ENCODE data around the gene ATP2B2.

Gene ATP2B2

DNA sequence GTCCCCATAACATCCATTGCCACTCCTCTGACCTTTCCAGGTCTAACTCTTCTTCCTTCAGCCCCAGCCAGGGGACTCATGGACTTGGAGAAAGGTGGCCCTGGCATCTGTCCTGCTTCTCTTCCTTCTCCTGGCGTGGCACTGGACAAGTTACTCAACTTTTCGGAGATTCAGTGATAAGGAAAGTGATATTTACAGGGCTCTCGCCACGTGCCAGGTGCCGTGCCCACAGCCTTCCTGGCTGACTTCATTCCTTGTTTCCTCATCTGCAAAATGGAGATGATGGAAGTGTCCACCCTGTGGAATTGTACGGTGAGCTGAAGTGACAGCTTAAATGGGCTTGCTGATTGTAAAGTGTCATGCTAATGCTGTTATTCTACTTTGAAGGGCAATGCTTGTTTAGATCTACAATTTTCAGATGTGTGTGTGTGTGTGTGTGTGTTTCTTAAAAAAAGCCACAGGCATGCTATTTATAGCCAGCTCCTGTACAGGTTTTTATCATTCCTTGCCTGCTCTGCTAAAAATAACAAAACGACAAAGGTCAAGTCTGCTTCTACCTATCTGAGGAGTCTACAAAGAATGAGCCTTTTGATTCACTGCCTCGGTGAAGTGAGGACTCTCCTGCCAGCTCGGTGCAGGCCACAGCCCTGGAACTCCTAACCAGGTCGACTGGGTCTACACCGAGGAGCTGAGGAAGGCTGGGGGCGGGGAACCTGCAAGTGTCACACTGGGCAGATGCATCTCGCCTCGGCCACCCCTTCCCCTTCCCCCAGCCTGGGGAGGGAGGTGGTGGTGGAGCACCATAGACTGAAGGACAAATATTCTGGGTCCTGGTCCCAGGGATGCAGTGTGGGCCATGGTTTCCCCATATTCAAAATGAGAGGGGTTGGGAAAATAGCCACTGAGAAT lies 11.4 kb upstream of the ATP2B2 start:
- no peaks in the 10 kb centered on the region for H3K4me1 ChIP-seq (ENCODE audit: control insufficient read depth, insufficient read depth, low read length)
- no peaks in the 10 kb centered on the region for H3K9me3 ChIP-seq (ENCODE audit: control insufficient read depth, insufficient read depth, low read length)
- H3K36me3 ChIP-seq (ENCODE audit: control insufficient read depth, insufficient read depth, low read length) = no peaks in the 10 kb centered on the region
- H3K4me3 ChIP-seq (ENCODE audit: low read depth, low read length) = no peak overlapping the region
- H3K9ac ChIP-seq (ENCODE audit: low read depth, low read length) = no peak overlapping the region
- H3K27me3 ChIP-seq (ENCODE audit: control insufficient read depth, insufficient read depth, low read length) = no peaks in the 10 kb centered on the region

DNA sequence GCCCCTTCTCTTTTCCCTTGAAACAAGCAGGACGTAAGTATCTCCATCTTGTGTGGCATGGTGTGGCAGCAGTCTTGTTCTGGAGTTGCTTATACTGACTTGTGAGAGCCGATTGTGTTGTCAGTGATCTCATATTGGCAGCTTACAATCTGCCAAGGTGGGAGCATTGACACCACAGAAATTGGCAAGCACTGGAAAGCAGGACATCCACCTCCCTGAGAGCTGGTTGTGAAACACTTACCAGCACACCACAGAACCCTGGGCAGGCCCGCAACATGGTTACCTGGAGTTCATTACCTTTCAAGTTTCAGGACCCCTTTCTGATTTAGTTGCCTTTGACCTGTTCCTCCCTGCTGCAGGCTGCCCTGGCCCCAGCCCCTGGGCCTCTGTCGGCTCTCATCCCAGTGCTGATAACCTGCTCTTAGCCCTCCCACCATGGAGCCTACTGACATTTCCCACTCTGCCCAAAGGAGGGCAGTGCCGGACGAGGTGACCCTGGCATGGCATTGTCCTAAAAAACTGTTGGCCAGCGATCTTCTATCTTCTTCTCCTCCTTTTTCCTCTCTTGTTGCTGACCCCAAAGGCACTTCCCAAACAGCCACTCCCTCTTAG lies 10.6 kb upstream of the ATP2B2 start:
- H3K36me3 ChIP-seq (ENCODE audit: control insufficient read depth, insufficient read depth, low read length) = no peaks in the 10 kb centered on the region
- no peaks in the 10 kb centered on the region for H3K4me1 ChIP-seq (ENCODE audit: control insufficient read depth, insufficient read depth, low read length)
- H3K9me3 ChIP-seq (ENCODE audit: control insufficient read depth, insufficient read depth, low read length) = no peaks in the 10 kb centered on the region
- no peaks in the 10 kb centered on the region for H3K27me3 ChIP-seq (ENCODE audit: control insufficient read depth, insufficient read depth, low read length)
- H3K9ac ChIP-seq (ENCODE audit: low read depth, low read length) = no peak overlapping the region
- H3K4me3 ChIP-seq (ENCODE audit: low read depth, low read length) = no peak overlapping the region

DNA sequence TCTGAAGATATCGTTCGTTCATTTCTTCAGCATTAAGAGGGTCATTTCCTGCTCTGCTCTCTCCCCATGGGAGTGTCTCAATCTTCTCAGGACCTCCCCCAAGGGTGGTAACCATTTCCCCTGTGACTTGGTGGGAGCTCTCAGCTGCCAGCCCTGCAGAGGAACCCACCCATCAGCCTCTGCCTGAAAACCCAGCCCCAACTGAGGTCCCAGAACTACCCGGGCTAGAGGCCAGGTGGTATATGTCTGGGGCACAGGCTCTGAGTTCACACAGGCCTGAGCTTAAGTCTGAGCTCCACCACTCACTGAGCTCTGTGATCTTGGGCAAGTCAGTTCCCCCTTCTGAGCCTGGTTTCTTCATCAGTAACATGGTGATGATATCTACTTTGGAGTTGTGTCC lies 10.0 kb upstream of the ATP2B2 start:
- Histone ChIP-seq H3K9ac (ENCODE audit: low read depth, low read length) (no peak overlapping the region), H3K36me3 (ENCODE audit: control insufficient read depth, insufficient read depth, low read length) (no peaks in the 10 kb centered on the region), H3K4me3 (ENCODE audit: low read depth, low read length) (no peak overlapping the region), H3K4me1 (ENCODE audit: control insufficient read depth, insufficient read depth, low read length) (no peaks in the 10 kb centered on the region), H3K9me3 (ENCODE audit: control insufficient read depth, insufficient read depth, low read length) (no peaks in the 10 kb centered on the region), H3K27me3 (ENCODE audit: control insufficient read depth, insufficient read depth, low read length) (no peaks in the 10 kb centered on the region)

DNA sequence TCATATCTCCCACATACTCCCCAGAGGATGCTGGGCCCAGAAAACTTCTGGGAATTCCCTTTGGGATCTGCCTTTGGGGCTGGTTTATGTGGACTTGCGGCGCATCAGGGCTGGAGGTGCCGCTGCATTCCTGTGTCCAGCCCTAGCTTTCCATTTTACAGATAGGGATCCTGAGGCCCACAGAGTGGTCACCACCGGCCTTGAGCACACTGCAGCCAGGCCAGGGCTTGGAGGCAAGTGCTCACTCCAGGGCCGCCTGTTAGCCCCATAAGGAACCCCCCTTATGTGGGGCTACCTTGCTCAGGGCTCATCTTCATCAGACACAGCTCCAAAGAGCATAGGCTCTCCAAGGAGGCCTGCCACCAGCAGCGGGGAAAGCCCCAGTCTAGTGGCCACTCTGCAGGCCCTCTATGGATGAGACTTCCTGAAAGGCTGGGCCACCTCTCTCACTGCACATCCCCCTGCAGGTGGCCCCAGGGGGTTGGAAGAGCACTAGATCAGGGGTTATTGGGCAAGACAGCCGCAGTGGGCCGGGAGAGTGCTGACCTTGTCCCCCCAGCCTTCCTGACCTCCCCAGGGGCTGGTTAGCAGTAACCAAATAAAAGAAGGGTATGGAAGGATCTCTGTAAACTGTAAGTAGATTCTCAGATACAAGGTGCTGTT lies 9.2 kb upstream of the ATP2B2 start:
- no peaks in the 10 kb centered on the region for H3K27me3 ChIP-seq (ENCODE audit: control insufficient read depth, insufficient read depth, low read length)
- no peaks in the 10 kb centered on the region for H3K9me3 ChIP-seq (ENCODE audit: control insufficient read depth, insufficient read depth, low read length)
- no peaks in the 10 kb centered on the region for H3K4me1 ChIP-seq (ENCODE audit: control insufficient read depth, insufficient read depth, low read length)
- no peak overlapping the region for H3K9ac ChIP-seq (ENCODE audit: low read depth, low read length)
- no peaks in the 10 kb centered on the region for H3K36me3 ChIP-seq (ENCODE audit: control insufficient read depth, insufficient read depth, low read length)
- H3K4me3 ChIP-seq (ENCODE audit: low read depth, low read length) = no peak overlapping the region

DNA sequence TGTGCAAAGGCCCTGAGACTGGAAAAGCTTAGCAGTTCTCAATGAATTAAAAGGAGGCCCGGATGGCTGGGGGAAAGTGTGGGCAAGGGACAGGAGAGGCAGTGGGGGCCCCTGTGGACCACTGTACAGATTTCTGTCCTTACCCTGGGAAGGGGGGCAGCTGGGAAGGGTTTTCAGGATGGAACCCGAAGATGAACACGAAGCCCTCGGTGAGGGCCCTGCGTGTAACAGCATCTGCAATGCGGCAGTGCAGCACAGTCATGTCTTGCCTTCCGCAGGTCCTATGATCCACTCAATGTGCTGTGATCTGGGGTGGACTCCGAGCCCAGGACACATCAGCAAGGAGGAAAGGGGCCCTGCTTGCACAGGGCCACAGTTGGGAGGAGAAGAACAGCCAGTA lies 7.9 kb upstream of the ATP2B2 start:
- Histone ChIP-seq H3K36me3 (ENCODE audit: control insufficient read depth, insufficient read depth, low read length) (no peaks in the 10 kb centered on the region), H3K27me3 (ENCODE audit: control insufficient read depth, insufficient read depth, low read length) (no peaks in the 10 kb centered on the region), H3K9ac (ENCODE audit: low read depth, low read length) (no peak overlapping the region), H3K9me3 (ENCODE audit: control insufficient read depth, insufficient read depth, low read length) (no peaks in the 10 kb centered on the region), H3K4me1 (ENCODE audit: control insufficient read depth, insufficient read depth, low read length) (no peaks in the 10 kb centered on the region), H3K4me3 (ENCODE audit: low read depth, low read length) (no peak overlapping the region)

DNA sequence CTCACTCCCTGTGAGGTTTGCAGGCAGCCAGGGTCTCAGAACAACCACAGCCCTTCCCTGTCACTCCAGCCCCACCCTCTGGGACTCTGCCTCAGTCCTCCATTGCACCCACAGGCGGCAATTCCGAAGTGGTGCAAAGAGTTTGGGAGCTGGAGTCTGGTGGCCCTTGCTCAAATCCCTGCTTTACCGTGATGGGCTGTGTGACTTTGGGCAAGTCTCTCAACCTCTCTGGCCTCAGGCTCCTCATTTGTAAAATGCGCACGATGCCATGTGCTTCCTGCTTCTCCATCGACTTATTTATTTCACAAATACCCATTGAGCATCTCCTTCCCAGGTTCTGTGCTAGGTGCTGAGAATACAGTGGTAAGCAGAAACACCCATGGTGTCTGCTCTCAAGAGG lies 7.3 kb upstream of the ATP2B2 start:
- Histone ChIP-seq H3K4me1 (ENCODE audit: control insufficient read depth, insufficient read depth, low read length) (no peaks in the 10 kb centered on the region), H3K4me3 (ENCODE audit: low read depth, low read length) (no peak overlapping the region), H3K9ac (ENCODE audit: low read depth, low read length) (no peak overlapping the region), H3K9me3 (ENCODE audit: control insufficient read depth, insufficient read depth, low read length) (no peaks in the 10 kb centered on the region), H3K27me3 (ENCODE audit: control insufficient read depth, insufficient read depth, low read length) (no peaks in the 10 kb centered on the region), H3K36me3 (ENCODE audit: control insufficient read depth, insufficient read depth, low read length) (no peaks in the 10 kb centered on the region)

DNA sequence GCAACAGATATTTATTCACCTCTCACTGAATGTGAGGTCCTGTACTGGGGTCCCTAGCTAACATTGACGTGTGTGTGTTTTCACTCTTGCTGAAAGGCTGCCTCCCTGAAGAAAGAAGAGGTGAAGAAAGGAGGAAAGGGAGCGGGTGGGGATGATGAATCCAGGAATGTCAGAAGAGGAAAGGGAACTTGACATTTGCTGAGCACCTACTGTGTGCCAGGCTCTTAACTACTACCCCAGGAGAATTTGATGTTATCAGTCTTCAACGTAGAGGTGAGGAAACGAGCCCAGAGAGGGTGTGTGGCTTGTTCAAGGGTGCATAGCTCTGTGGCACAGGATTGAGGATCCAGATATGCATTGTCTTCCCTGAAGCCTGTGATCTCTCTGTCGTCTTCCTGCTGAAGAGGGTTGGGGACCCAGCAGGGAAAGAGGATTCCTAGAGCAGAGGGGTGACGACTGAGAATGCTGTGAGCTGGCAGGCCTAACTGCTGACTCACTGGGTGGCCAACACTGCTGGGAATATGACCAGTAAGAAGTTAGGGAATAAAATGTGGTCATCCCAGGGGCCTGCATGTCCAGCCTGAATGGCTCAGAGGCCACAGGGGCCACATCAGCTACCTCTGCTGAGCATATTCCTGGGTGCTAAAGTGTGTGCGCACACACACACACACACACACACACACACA lies 6.6 kb upstream of the ATP2B2 start:
- no peaks in the 10 kb centered on the region for H3K4me1 ChIP-seq (ENCODE audit: control insufficient read depth, insufficient read depth, low read length)
- H3K27me3 ChIP-seq (ENCODE audit: control insufficient read depth, insufficient read depth, low read length) = no peaks in the 10 kb centered on the region
- no peak overlapping the region for H3K9ac ChIP-seq (ENCODE audit: low read depth, low read length)
- no peaks in the 10 kb centered on the region for H3K36me3 ChIP-seq (ENCODE audit: control insufficient read depth, insufficient read depth, low read length)
- H3K9me3 ChIP-seq (ENCODE audit: control insufficient read depth, insufficient read depth, low read length) = no peaks in the 10 kb centered on the region
- H3K4me3 ChIP-seq (ENCODE audit: low read depth, low read length) = no peak overlapping the region

DNA sequence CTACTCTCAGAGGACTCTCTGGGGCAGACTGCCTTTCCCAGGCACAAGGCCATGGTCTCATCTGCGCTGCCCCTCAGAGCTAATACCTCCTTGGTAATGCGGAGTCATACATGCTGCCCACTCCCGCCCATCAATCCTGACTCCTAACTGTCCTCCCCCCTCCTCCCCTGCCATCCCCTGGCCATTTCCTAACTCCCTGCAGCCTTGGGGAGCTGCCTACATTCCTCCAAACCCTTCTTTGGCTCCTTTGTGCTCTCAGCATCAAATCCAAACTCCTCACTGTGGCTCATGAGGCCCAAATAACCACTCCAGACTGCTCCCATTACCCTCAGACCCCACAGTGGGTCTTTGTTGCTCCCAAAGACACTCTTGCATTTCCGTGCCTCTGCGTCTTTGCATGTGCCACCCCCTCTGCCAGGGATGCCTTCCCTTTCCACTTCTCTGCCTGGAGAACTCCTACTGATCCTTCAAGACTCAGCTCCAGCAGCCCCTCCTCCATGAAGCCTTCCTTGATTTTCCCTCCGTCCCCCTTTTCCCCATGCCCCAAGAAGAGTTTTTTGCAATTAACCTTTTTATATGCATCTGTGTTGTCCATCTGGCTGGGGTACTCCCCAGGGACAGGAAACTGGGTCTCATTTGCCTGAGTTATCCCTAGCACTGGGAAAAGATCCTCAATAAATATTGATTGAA lies 5.5 kb upstream of the ATP2B2 start:
- Histone ChIP-seq H3K4me1 (ENCODE audit: control insufficient read depth, insufficient read depth, low read length) (no peaks in the 10 kb centered on the region), H3K27me3 (ENCODE audit: control insufficient read depth, insufficient read depth, low read length) (peaks cover 1% of the 10 kb centered on the region)

DNA sequence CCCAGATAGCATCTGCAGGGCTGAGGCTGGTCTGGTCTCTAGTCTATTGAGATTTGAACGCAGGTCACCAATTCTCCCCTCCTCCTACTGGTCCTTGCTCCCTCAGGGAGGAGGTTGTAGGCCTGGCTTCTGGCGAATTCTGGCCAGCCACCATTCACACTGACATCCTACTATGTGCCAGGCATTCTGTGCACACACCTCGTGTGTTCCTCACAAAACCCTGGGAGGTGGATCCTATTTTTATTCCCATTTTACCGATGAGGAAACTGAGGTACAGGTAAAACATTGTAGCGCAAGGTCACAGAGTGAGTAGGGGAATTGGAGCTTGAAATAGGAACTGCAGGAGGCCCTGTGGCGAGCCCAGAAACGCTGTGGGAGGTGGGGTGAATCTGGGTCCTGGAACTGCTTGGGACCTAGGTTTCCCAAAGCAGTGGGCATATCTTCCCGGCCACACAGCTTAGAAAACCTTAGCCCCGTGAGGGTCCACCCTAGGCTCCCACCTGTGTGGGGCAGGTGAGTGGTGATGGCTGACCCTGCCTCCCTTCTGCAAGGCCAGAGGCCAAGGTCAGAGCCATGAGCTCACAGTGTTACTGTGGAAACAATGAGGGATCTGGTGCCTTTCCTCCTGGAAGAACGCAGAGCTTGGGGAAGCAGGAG lies 4.8 kb upstream of the ATP2B2 start:
- Histone ChIP-seq H3K9me3 (ENCODE audit: control insufficient read depth, insufficient read depth, low read length) (no peaks in the 10 kb centered on the region), H3K9ac (ENCODE audit: low read depth, low read length) (no peak overlapping the region), H3K36me3 (ENCODE audit: control insufficient read depth, insufficient read depth, low read length) (no peaks in the 10 kb centered on the region), H3K27me3 (ENCODE audit: control insufficient read depth, insufficient read depth, low read length) (peaks cover 2% of the 10 kb centered on the region), H3K4me3 (ENCODE audit: low read depth, low read length) (no peak overlapping the region), H3K4me1 (ENCODE audit: control insufficient read depth, insufficient read depth, low read length) (no peaks in the 10 kb centered on the region)

More for the DNA sequence above, 5.5 kb upstream of the ATP2B2 start:
- Histone ChIP-seq H3K4me3 (ENCODE audit: low read depth, low read length) (no peak overlapping the region), H3K36me3 (ENCODE audit: control insufficient read depth, insufficient read depth, low read length) (no peaks in the 10 kb centered on the region), H3K9ac (ENCODE audit: low read depth, low read length) (no peak overlapping the region), H3K9me3 (ENCODE audit: control insufficient read depth, insufficient read depth, low read length) (no peaks in the 10 kb centered on the region)

DNA sequence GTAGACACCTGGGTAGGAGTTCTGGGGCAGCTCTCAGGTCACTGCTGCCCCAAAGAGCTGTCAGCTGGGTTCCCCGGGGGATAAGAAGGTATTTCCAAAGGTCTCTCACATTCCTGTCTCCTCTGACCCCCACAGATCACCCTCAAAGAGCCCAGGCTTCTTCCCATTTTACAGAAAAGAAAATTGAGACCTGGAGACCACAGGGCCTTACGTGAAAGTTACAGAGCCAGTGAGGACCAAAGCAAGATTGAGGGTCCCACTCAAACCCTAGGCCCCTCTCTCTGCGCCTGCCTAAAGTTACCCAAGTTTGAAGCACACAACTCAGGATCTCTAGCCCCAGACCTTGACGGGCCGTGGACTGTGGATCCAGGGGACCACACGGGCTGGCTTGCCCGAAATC lies 3.9 kb upstream of the ATP2B2 start:
- Histone ChIP-seq H3K4me1 (ENCODE audit: control insufficient read depth, insufficient read depth, low read length) (no peaks in the 10 kb centered on the region), H3K36me3 (ENCODE audit: control insufficient read depth, insufficient read depth, low read length) (no peaks in the 10 kb centered on the region), H3K9me3 (ENCODE audit: control insufficient read depth, insufficient read depth, low read length) (no peaks in the 10 kb centered on the region), H3K4me3 (ENCODE audit: low read depth, low read length) (no peak overlapping the region), H3K27me3 (ENCODE audit: control insufficient read depth, insufficient read depth, low read length) (peaks cover 2% of the 10 kb centered on the region), H3K9ac (ENCODE audit: low read depth, low read length) (no peak overlapping the region)
